HepG2 (cell line): ENCODE measurements around the gene ENDOD1. TPM values are rescaled to one million over a fixed set of nuclear protein-coding genes. Genes with fewer than 3 reads are reported as not detected.
A peak's percentile ranks its signal among the peaks of the same experiment; 100 is the strongest.

ENCODE experiments used
- AHR ChIP-seq: IDR thresholded peaks from 2 replicates; pipeline ENCODE4 v1.6.1; 2018; ENCODE audit warnings: missing genetic modification reagents, missing compliant biosample characterization
- CBX5 ChIP-seq: sonication (generic); formaldehyde crosslinking; IDR thresholded peaks from 2 replicates; pipeline ENCODE4 v1.4.0; 2020; ENCODE audit warnings: missing genetic modification reagents, borderline replicate concordance
- ELF4 ChIP-seq: sonication (generic); formaldehyde crosslinking; IDR thresholded peaks from 2 replicates; pipeline ENCODE4 v1.5.0; 2020; ENCODE audit warnings: missing genetic modification reagents, mild to moderate bottlenecking, moderate library complexity, borderline replicate concordance
- GATAD2A ChIP-seq: IDR thresholded peaks from 2 replicates; pipeline ENCODE4 v1.6.1; 2016
- HNRNPUL1 ChIP-seq: fragments of 200-400 bp; formaldehyde crosslinking; IDR thresholded peaks from 2 replicates; pipeline ENCODE4 v1.6.1; 2017; ENCODE audit warnings: low read depth, mild to moderate bottlenecking, low read length, moderate library complexity
- MTA3 ChIP-seq: sonication (generic); formaldehyde crosslinking; IDR thresholded peaks from 2 replicates; pipeline ENCODE4 v1.4.0; 2020; ENCODE audit warnings: missing genetic modification reagents
- NCOA2 ChIP-seq: sonication (generic); formaldehyde crosslinking; IDR thresholded peaks from 2 replicates; pipeline ENCODE4 v1.8.0; 2022; ENCODE audit warnings: inconsistent platforms
- NR2C2 ChIP-seq: sonication (generic); formaldehyde crosslinking; IDR thresholded peaks from 2 replicates; pipeline ENCODE4 v1.4.0; 2020; ENCODE audit warnings: missing genetic modification reagents, mild to moderate bottlenecking, moderate library complexity, borderline replicate concordance
- PAX8 ChIP-seq: sonication (generic); formaldehyde crosslinking; IDR thresholded peaks from 2 replicates; pipeline ENCODE4 v1.8.0; 2022; ENCODE audit warnings: mild to moderate bottlenecking, missing genetic modification reagents, borderline replicate concordance
- PBX2 ChIP-seq: IDR thresholded peaks from 2 replicates; pipeline ENCODE4 v1.6.1; 2016; ENCODE audit warnings: control low read depth
- RORA ChIP-seq: sonication (generic); formaldehyde crosslinking; IDR thresholded peaks from 2 replicates; pipeline ENCODE4 v1.5.0; 2020; ENCODE audit warnings: mild to moderate bottlenecking, missing genetic modification reagents, moderate library complexity
- SMARCC2 ChIP-seq: fragments of 450-650 bp; IDR thresholded peaks from 2 replicates; pipeline ENCODE4 v1.6.1; 2017; ENCODE audit warnings: antibody characterized with exemption, mild to moderate bottlenecking
- THAP7 ChIP-seq: sonication (generic); formaldehyde crosslinking; IDR thresholded peaks from 2 replicates; pipeline ENCODE4 v1.8.1; 2023; ENCODE audit warnings: mild to moderate bottlenecking, missing genetic modification reagents
- ZFX ChIP-seq: sonication (generic); formaldehyde crosslinking; IDR thresholded peaks from 2 replicates; pipeline ENCODE4 v1.4.0; 2020; ENCODE audit warnings: mild to moderate bottlenecking, low read depth, missing genetic modification reagents, moderate library complexity
- ZNF143 ChIP-seq: sonication (generic); formaldehyde crosslinking; IDR thresholded peaks from 2 replicates; pipeline ENCODE4 v1.4.0; 2020; ENCODE audit warnings: missing genetic modification reagents
- ZNF501 ChIP-seq: sonication (generic); formaldehyde crosslinking; IDR thresholded peaks from 2 replicates; pipeline ENCODE4 v1.5.1; 2020; ENCODE audit warnings: mild to moderate bottlenecking, moderate library complexity, missing genetic modification reagents
- ZNF761 ChIP-seq: sonication (generic); formaldehyde crosslinking; conservative IDR thresholded peaks from 2 replicates; pipeline ENCODE4 v1.4.0; 2020; ENCODE audit warnings: mild to moderate bottlenecking, missing genetic modification reagents
- ZNF788 ChIP-seq: sonication (generic); formaldehyde crosslinking; IDR thresholded peaks from 2 replicates; pipeline ENCODE4 v1.5.0; 2020; ENCODE audit warnings: mild to moderate bottlenecking, missing genetic modification reagents, borderline replicate concordance
- ZNF792 ChIP-seq: IDR thresholded peaks from 2 replicates; pipeline ENCODE4 v1.6.1; 2016
- ZSCAN25 ChIP-seq: sonication (generic); formaldehyde crosslinking; IDR thresholded peaks from 2 replicates; pipeline ENCODE4 v1.8.0; 2022; ENCODE audit warnings: mild to moderate bottlenecking, missing genetic modification reagents
- polyA plus RNA-seq, 8 experiments: library from polyadenylated mRNA; depleted of rRNA in 3 of 8; stranded (reverse) in 7 of 8; unstranded in 1 of 8; fragments of >200 nt; fragmentation: Illumina TruSeq in 4 of 8; extraction: Trizol in 4 of 8; gene quantifications; 2 replicates each; pipeline versions ENCODE4 v1.2.1 to v1.2.3, GENCODE V29; 2011 to 2016; ENCODE audit warnings: low read depth in 4 of 8, missing spikeins in 1 of 8, mixed read lengths in 1 of 8; ENCODE audit not compliant: insufficient read depth in 1 of 8
- total RNA-seq, 5 experiments: library from RNA; depleted of rRNA; stranded (reverse); fragments of >200 nt; fragmentation: Illumina TruSeq; extraction: Trizol; gene quantifications; 2 replicates each; pipeline ENCODE4 v1.2.3, GENCODE V29; 2016; ENCODE audit warnings: low read depth in 1 of 5
- TF ChIP-seq, protein P1 (sequence below): sonication (generic); formaldehyde crosslinking; IDR thresholded peaks from 2 replicates; pipeline ENCODE4 v1.5.0; 2020; ENCODE audit warnings: missing genetic modification reagents, mild to moderate bottlenecking, borderline replicate concordance
- TF ChIP-seq, protein P2 (sequence below): sonication (generic); formaldehyde crosslinking; IDR thresholded peaks from 2 replicates; pipeline ENCODE4 v1.5.1; 2020; ENCODE audit warnings: missing genetic modification reagents, mild to moderate bottlenecking, borderline replicate concordance
- TF ChIP-seq, protein P3 (sequence below): sonication (generic); formaldehyde crosslinking; IDR thresholded peaks from 2 replicates; pipeline ENCODE4 v1.5.0; 2020; ENCODE audit warnings: mild to moderate bottlenecking, missing genetic modification reagents, borderline replicate concordance
- TF ChIP-seq, protein P4 (sequence below): sonication (generic); formaldehyde crosslinking; IDR thresholded peaks from 2 replicates; pipeline ENCODE4 v1.4.0; 2020; ENCODE audit warnings: missing genetic modification reagents

ENDOD1 gene
- total and polyA plus RNA-seq, 2 of the 13 experiments (the other 11 are each of a cell fraction or from before 2014, with no cell fraction given): 2.0 to 6.8 TPM

GRCh38 chr11:95068549-95068948, 21.1 kb upstream of the ENDOD1 start (continued):
- TF ChIP-seq PBX2 (CRISPR knock-in tag) (peak; percentile 42; the same call in 1 of the 2 replicates), AHR (CRISPR knock-in tag) (no peak), THAP7 (CRISPR knock-in tag) (no peak), ZNF792 (no peak), CBX5 (CRISPR knock-in tag) (no peak), ZNF788 (CRISPR knock-in tag) (no peak), GATAD2A (CRISPR knock-in tag) (peak; percentile 60), ZNF501 (no peak), ZNF143 (CRISPR knock-in tag) (0 out of 2 replicates have a peak, but pooled peaks have one; percentile 19), ZSCAN25 (CRISPR knock-in tag) (no peak), ZFX (CRISPR knock-in tag) (peak; percentile 84), NCOA2 (no peak), RORA (CRISPR knock-in tag) (no peak), ELF4 (no peak), SMARCC2 (no peak), MTA3 (CRISPR knock-in tag) (no peak), NR2C2 (CRISPR knock-in tag) (no peak), PAX8 (CRISPR knock-in tag) (no peak), ZNF761 (no peak), HNRNPUL1 (no peak)
- TF ChIP-seq, protein P1, sequence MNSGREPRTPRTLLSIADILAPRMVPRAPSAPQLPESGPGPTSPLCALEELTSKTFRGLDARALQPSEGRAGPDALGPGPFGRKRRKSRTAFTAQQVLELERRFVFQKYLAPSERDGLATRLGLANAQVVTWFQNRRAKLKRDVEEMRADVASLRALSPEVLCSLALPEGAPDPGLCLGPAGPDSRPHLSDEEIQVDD: no peak
- TF ChIP-seq, protein P2, sequence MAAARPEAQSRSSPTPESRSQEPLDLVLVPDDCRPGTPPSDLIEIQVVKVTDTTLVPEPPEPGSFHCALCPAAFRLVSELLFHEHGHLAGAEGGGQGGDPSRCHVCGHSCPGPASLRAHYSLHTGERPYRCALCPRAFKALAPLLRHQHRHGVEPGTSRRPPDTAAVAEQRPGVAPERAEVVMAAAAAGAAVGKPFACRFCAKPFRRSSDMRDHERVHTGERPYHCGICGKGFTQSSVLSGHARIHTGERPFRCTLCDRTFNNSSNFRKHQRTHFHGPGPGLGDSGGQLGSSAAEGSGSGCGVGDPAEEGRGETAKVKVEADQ (CRISPR knock-in tag): no peak
- TF ChIP-seq, protein P3, sequence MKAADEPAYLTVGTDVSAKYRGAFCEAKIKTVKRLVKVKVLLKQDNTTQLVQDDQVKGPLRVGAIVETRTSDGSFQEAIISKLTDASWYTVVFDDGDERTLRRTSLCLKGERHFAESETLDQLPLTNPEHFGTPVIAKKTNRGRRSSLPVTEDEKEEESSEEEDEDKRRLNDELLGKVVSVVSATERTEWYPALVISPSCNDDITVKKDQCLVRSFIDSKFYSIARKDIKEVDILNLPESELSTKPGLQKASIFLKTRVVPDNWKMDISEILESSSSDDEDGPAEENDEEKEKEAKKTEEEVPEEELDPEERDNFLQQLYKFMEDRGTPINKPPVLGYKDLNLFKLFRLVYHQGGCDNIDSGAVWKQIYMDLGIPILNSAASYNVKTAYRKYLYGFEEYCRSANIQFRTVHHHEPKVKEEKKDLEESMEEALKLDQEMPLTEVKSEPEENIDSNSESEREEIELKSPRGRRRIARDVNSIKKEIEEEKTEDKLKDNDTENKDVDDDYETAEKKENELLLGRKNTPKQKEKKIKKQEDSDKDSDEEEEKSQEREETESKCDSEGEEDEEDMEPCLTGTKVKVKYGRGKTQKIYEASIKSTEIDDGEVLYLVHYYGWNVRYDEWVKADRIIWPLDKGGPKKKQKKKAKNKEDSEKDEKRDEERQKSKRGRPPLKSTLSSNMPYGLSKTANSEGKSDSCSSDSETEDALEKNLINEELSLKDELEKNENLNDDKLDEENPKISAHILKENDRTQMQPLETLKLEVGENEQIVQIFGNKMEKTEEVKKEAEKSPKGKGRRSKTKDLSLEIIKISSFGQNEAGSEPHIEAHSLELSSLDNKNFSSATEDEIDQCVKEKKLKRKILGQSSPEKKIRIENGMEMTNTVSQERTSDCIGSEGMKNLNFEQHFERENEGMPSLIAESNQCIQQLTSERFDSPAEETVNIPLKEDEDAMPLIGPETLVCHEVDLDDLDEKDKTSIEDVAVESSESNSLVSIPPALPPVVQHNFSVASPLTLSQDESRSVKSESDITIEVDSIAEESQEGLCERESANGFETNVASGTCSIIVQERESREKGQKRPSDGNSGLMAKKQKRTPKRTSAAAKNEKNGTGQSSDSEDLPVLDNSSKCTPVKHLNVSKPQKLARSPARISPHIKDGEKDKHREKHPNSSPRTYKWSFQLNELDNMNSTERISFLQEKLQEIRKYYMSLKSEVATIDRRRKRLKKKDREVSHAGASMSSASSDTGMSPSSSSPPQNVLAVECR (CRISPR knock-in tag): peak; percentile 57; the same call in 1 of the 2 replicates
- TF ChIP-seq, protein P4, sequence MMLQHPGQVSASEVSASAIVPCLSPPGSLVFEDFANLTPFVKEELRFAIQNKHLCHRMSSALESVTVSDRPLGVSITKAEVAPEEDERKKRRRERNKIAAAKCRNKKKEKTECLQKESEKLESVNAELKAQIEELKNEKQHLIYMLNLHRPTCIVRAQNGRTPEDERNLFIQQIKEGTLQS (CRISPR knock-in tag): no peak
